GM23338 (cell line): ENCODE results near the gene H2BW2. TPM values are rescaled to one million over a fixed set of nuclear protein-coding genes. Genes with fewer than 3 reads are reported as not detected.

ENCODE experiments used
- ATAC-seq: fragments of 200-7000 bp; cut with Tn5 transposase; 3 replicates; pipeline ENCODE4 v1.9.1; 2020
- DNase-seq: peaks from one replicate; pipeline ENCODE4 v3.0.0-alpha.2; 2015; ENCODE audit warnings: low spot score
- H2AFZ ChIP-seq: fragments of 200-600 bp; sonication (generic); 2 replicates; pipeline ENCODE4 v1.8.0; 2016; ENCODE audit warnings: antibody characterized with exemption, mild to moderate bottlenecking, moderate library complexity
- H3F3A ChIP-seq: fragments of 200-600 bp; sonication (generic); replicated peaks from 2 replicates; pipeline ENCODE4 v1.8.0; 2017; ENCODE audit warnings: antibody characterized with exemption, mixed run types, low read depth
- H3K27ac ChIP-seq: fragments of 200-600 bp; sonication (generic); 2 replicates; pipeline ENCODE4 v1.6.1; 2016; ENCODE audit warnings: low read depth
- H3K27me3 ChIP-seq: fragments of 200-600 bp; sonication (generic); 2 replicates; pipeline ENCODE4 v1.8.0; 2016; ENCODE audit warnings: mild to moderate bottlenecking, mixed run types, moderate library complexity; ENCODE audit not compliant: insufficient read depth
- H3K36me3 ChIP-seq: fragments of 200-600 bp; sonication (generic); 2 replicates; pipeline ENCODE4 v1.8.0; 2016; ENCODE audit warnings: mild to moderate bottlenecking; ENCODE audit not compliant: insufficient read depth
- H3K4me1 ChIP-seq: fragments of 200-600 bp; sonication (generic); 2 replicates; pipeline ENCODE4 v1.8.0; 2016; ENCODE audit warnings: mild to moderate bottlenecking, moderate library complexity; ENCODE audit not compliant: insufficient read depth
- H3K4me2 ChIP-seq: fragments of 200-600 bp; sonication (generic); 2 replicates; pipeline ENCODE4 v1.7.1; 2017; ENCODE audit warnings: mixed run types
- H3K4me3 ChIP-seq: fragments of 200-600 bp; sonication (generic); 2 replicates; pipeline ENCODE4 v1.6.1; 2016; ENCODE audit warnings: mixed run types
- H3K79me2 ChIP-seq: fragments of 200-600 bp; sonication (generic); replicated peaks from 2 replicates; pipeline ENCODE4 v1.8.0; 2017; ENCODE audit warnings: mild to moderate bottlenecking; ENCODE audit not compliant: insufficient read depth
- H3K9me2 ChIP-seq: fragments of 200-600 bp; sonication (generic); 2 replicates; pipeline ENCODE4 v1.8.0; 2017; ENCODE audit not compliant: insufficient read depth
- H4K20me1 ChIP-seq: fragments of 200-600 bp; sonication (generic); replicated peaks from 2 replicates; pipeline ENCODE4 v1.8.0; 2017; ENCODE audit warnings: mild to moderate bottlenecking; ENCODE audit not compliant: insufficient read depth
- H3K27ac Mint-ChIP-seq: 2 replicates; pipeline ENCODE4 v1.8.0; 2020; ENCODE audit warnings: inconsistent platforms, mild to moderate bottlenecking, moderate library complexity, mixed read lengths
- H3K27me3 Mint-ChIP-seq: 3 replicates; pipeline ENCODE4 v1.8.0; 2022; ENCODE audit warnings: low read depth, mild to moderate bottlenecking, moderate library complexity, mixed read lengths, inconsistent platforms; ENCODE audit not compliant: insufficient read depth, poor library complexity
- H3K36me3 Mint-ChIP-seq: 3 replicates; pipeline ENCODE4 v1.8.0; 2021; ENCODE audit warnings: low read depth, mild to moderate bottlenecking, inconsistent platforms, moderate library complexity, mixed read lengths
- H3K4me1 Mint-ChIP-seq: 3 replicates; pipeline ENCODE4 v1.8.0; 2020; ENCODE audit warnings: mild to moderate bottlenecking, inconsistent platforms, mixed read lengths
- H3K4me3 Mint-ChIP-seq: 3 replicates; pipeline ENCODE4 v1.8.0; 2021; ENCODE audit warnings: moderate library complexity, mild to moderate bottlenecking, inconsistent platforms, mixed read lengths
- H3K9me3 Mint-ChIP-seq: 3 replicates; pipeline ENCODE4 v1.8.0; 2020; ENCODE audit warnings: moderate library complexity, mild to moderate bottlenecking, inconsistent platforms, mixed read lengths
- CREB1 ChIP-seq: fragments of 250-450 bp; sonication (Bioruptor Pico); IDR thresholded peaks from 2 replicates; pipeline ENCODE4 v1.5.0; 2020; ENCODE audit warnings: low read depth, mild to moderate bottlenecking, moderate library complexity
- EZH2 ChIP-seq: fragments of 200-600 bp; sonication (generic); IDR thresholded peaks from one replicate; pipeline ENCODE4 v1.8.0; 2017; ENCODE audit warnings: antibody characterized with exemption, mild to moderate bottlenecking, low read depth; ENCODE audit not compliant: unreplicated experiment
- EZH2phosphoT487 ChIP-seq: fragments of 200-600 bp; sonication (generic); IDR thresholded peaks from one replicate; pipeline ENCODE4 v1.8.1; 2018; ENCODE audit warnings: antibody characterized with exemption; ENCODE audit not compliant: unreplicated experiment
- JUNB ChIP-seq: IDR thresholded peaks from one replicate; pipeline ENCODE4 v1.6.1; 2016; ENCODE audit warnings: antibody characterized with exemption; ENCODE audit not compliant: unreplicated experiment
- NANOG ChIP-seq: IDR thresholded peaks from 2 replicates; pipeline ENCODE4 v1.6.1; 2016; ENCODE audit warnings: antibody characterized with exemption, borderline replicate concordance
- POLR2AphosphoS5 ChIP-seq: IDR thresholded peaks from 2 replicates; pipeline ENCODE4 v1.6.1; 2016; ENCODE audit warnings: antibody characterized with exemption, low read depth
- STAT1 ChIP-seq: IDR thresholded peaks from one replicate; pipeline ENCODE4 v1.6.1; 2016; ENCODE audit warnings: antibody characterized with exemption; ENCODE audit not compliant: unreplicated experiment
- ZNF114 ChIP-seq: fragments of 250-450 bp; sonication (Bioruptor Pico); IDR thresholded peaks from 2 replicates; pipeline ENCODE4 v1.5.0; 2020; ENCODE audit warnings: mild to moderate bottlenecking, moderate library complexity
- ZNF331 ChIP-seq: fragments of 250-450 bp; sonication (Bioruptor Pico); IDR thresholded peaks from 2 replicates; pipeline ENCODE4 v1.5.0; 2020; ENCODE audit warnings: low read depth, mild to moderate bottlenecking, moderate library complexity
- polyA plus RNA-seq: library from polyadenylated mRNA; unstranded; fragments of >200 nt; fragmentation: Nextera tagmentation; extraction: Ambion mirVana; gene quantifications from 2 replicates; pipeline ENCODE4 v1.2.1, GENCODE V29; 2016
- total RNA-seq: library from RNA; depleted of rRNA; stranded (reverse); fragments of >200 nt; shearing (Covaris generic); gene quantifications from 2 replicates; pipeline ENCODE4 v1.2.3, GENCODE V29; 2014
- TF ChIP-seq, protein P1 (sequence below): IDR thresholded peaks from one replicate; pipeline ENCODE4 v1.6.1; 2018; ENCODE audit warnings: antibody characterized with exemption; ENCODE audit not compliant: unreplicated experiment
- TF ChIP-seq, protein P2 (sequence below), 2 experiments: fragments of 200-600 bp in 1 of 2; sonication (generic) in 1 of 2; conservative IDR thresholded peaks; 2 replicates each; pipeline versions ENCODE4 v1.5.1 to v1.6.1; 2016 to 2017; ENCODE audit warnings: antibody characterized with exemption in 2 of 2, low read depth in 2 of 2, mild to moderate bottlenecking in 2 of 2, moderate library complexity in 1 of 2
- TF ChIP-seq, protein P3 (sequence below): fragments of 250-450 bp; sonication (Bioruptor Pico); IDR thresholded peaks from 2 replicates; pipeline ENCODE4 v1.5.0; 2020; ENCODE audit warnings: mild to moderate bottlenecking, moderate library complexity

H2BW2 gene
- total and polyA plus RNA-seq, 2 experiments from 2014 or later, result 0.16 TPM; not detected in 1

DNA sequence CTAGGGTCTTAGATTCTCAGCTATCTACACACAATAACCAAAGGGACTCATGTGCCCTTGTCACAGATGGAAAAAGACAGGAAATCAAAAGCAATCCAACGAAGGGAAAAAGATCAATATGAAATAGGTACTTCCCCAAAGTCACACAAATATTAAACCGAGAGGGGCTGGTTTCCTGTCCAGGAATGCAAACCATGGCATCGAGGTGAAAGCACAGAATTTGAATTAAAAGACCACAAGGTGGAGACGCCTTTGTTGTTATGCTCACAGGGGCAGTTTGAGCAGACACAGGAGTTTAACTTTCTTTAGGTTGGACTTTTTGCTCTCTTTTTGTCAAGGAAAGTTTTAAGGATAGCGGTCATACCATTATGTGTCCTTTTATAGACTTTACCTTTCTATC lies 40.5 kb upstream of the H2BW2 start:
- Histone ChIP-seq H2AFZ (no peak overlapping the region), H3K9me2 (no peaks in the 10 kb centered on the region), H3F3A (no peaks in the 10 kb centered on the region), H3K36me3 (no peaks in the 10 kb centered on the region), H3K4me2 (no peak overlapping the region), H3K4me1 (no peaks in the 10 kb centered on the region), H4K20me1 (no peaks in the 10 kb centered on the region), H3K27ac (no peak overlapping the region), H3K27me3 (no peaks in the 10 kb centered on the region), H3K79me2 (no peaks in the 10 kb centered on the region), H3K4me3 (no peak overlapping the region)
- peak; percentile 2 for DNase-seq
- no peaks in the 10 kb centered on the region for H3K9me3 Mint-ChIP-seq
- H3K36me3 Mint-ChIP-seq, result no peaks in the 10 kb centered on the region
- no peak overlapping the region for H3K4me3 Mint-ChIP-seq
- TF ChIP-seq ZNF114, result no peak
- no peak for TF ChIP-seq EZH2phosphoT487
- TF ChIP-seq, protein P1, sequence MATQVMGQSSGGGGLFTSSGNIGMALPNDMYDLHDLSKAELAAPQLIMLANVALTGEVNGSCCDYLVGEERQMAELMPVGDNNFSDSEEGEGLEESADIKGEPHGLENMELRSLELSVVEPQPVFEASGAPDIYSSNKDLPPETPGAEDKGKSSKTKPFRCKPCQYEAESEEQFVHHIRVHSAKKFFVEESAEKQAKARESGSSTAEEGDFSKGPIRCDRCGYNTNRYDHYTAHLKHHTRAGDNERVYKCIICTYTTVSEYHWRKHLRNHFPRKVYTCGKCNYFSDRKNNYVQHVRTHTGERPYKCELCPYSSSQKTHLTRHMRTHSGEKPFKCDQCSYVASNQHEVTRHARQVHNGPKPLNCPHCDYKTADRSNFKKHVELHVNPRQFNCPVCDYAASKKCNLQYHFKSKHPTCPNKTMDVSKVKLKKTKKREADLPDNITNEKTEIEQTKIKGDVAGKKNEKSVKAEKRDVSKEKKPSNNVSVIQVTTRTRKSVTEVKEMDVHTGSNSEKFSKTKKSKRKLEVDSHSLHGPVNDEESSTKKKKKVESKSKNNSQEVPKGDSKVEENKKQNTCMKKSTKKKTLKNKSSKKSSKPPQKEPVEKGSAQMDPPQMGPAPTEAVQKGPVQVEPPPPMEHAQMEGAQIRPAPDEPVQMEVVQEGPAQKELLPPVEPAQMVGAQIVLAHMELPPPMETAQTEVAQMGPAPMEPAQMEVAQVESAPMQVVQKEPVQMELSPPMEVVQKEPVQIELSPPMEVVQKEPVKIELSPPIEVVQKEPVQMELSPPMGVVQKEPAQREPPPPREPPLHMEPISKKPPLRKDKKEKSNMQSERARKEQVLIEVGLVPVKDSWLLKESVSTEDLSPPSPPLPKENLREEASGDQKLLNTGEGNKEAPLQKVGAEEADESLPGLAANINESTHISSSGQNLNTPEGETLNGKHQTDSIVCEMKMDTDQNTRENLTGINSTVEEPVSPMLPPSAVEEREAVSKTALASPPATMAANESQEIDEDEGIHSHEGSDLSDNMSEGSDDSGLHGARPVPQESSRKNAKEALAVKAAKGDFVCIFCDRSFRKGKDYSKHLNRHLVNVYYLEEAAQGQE, result no peak
- TF ChIP-seq EZH2, result no peak
- TF ChIP-seq STAT1, result no peak
- TF ChIP-seq, protein P2, sequence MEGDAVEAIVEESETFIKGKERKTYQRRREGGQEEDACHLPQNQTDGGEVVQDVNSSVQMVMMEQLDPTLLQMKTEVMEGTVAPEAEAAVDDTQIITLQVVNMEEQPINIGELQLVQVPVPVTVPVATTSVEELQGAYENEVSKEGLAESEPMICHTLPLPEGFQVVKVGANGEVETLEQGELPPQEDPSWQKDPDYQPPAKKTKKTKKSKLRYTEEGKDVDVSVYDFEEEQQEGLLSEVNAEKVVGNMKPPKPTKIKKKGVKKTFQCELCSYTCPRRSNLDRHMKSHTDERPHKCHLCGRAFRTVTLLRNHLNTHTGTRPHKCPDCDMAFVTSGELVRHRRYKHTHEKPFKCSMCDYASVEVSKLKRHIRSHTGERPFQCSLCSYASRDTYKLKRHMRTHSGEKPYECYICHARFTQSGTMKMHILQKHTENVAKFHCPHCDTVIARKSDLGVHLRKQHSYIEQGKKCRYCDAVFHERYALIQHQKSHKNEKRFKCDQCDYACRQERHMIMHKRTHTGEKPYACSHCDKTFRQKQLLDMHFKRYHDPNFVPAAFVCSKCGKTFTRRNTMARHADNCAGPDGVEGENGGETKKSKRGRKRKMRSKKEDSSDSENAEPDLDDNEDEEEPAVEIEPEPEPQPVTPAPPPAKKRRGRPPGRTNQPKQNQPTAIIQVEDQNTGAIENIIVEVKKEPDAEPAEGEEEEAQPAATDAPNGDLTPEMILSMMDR (conservative IDR thresholded peaks at IDR 0.05; ENCODE audit: low read depth in 2 of 2), result no peak
- TF ChIP-seq, protein P3, sequence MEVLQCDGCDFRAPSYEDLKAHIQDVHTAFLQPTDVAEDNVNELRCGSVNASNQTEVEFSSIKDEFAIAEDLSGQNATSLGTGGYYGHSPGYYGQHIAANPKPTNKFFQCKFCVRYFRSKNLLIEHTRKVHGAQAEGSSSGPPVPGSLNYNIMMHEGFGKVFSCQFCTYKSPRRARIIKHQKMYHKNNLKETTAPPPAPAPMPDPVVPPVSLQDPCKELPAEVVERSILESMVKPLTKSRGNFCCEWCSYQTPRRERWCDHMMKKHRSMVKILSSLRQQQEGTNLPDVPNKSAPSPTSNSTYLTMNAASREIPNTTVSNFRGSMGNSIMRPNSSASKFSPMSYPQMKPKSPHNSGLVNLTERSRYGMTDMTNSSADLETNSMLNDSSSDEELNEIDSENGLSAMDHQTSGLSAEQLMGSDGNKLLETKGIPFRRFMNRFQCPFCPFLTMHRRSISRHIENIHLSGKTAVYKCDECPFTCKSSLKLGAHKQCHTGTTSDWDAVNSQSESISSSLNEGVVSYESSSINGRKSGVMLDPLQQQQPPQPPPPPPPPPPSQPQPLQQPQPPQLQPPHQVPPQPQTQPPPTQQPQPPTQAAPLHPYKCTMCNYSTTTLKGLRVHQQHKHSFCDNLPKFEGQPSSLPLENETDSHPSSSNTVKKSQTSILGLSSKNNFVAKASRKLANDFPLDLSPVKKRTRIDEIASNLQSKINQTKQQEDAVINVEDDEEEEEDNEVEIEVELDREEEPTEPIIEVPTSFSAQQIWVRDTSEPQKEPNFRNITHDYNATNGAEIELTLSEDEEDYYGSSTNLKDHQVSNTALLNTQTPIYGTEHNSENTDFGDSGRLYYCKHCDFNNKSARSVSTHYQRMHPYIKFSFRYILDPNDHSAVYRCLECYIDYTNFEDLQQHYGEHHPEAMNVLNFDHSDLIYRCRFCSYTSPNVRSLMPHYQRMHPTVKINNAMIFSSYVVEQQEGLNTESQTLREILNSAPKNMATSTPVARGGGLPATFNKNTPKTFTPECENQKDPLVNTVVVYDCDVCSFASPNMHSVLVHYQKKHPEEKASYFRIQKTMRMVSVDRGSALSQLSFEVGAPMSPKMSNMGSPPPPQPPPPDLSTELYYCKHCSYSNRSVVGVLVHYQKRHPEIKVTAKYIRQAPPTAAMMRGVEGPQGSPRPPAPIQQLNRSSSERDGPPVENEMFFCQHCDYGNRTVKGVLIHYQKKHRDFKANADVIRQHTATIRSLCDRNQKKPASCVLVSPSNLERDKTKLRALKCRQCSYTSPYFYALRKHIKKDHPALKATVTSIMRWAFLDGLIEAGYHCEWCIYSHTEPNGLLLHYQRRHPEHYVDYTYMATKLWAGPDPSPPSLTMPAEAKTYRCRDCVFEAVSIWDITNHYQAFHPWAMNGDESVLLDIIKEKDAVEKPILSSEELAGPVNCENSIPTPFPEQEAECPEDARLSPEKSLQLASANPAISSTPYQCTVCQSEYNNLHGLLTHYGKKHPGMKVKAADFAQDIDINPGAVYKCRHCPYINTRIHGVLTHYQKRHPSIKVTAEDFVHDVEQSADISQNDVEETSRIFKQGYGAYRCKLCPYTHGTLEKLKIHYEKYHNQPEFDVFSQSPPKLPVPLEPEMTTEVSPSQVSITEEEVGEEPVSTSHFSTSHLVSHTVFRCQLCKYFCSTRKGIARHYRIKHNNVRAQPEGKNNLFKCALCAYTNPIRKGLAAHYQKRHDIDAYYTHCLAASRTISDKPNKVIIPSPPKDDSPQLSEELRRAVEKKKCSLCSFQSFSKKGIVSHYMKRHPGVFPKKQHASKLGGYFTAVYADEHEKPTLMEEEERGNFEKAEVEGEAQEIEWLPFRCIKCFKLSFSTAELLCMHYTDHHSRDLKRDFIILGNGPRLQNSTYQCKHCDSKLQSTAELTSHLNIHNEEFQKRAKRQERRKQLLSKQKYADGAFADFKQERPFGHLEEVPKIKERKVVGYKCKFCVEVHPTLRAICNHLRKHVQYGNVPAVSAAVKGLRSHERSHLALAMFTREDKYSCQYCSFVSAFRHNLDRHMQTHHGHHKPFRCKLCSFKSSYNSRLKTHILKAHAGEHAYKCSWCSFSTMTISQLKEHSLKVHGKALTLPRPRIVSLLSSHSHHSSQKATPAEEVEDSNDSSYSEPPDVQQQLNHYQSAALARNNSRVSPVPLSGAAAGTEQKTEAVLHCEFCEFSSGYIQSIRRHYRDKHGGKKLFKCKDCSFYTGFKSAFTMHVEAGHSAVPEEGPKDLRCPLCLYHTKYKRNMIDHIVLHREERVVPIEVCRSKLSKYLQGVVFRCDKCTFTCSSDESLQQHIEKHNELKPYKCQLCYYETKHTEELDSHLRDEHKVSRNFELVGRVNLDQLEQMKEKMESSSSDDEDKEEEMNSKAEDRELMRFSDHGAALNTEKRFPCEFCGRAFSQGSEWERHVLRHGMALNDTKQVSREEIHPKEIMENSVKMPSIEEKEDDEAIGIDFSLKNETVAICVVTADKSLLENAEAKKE (CRISPR knock-in tag), result no peak
- TF ChIP-seq POLR2AphosphoS5, result no peak
- no peak for TF ChIP-seq NANOG
- TF ChIP-seq ZNF331, result no peak
- no peak for TF ChIP-seq JUNB
- TF ChIP-seq CREB1 (CRISPR knock-in tag), result no peak
- peaks cover 3% of the 10 kb centered on the region for H3K27me3 Mint-ChIP-seq
- no peak overlapping the region for H3K27ac Mint-ChIP-seq
- ATAC-seq, result no peak
- H3K4me1 Mint-ChIP-seq, result peaks cover 2% of the 10 kb centered on the region; the same call in 2 of the 3 replicates
